ENCODE data around the gene ZFPL1.

ZFPL1 gene

GRCh38 chr11:65102142-65103095 is 18.4 kb downstream of the ZFPL1 start:
- TF ChIP-seq ISL1 (CRISPR knock-in tag; IDR thresholded peaks at IDR 0.05) (0 out of 2 replicates have a peak, but pooled peaks have one; percentile 10), ZFP30 (CRISPR knock-in tag; IDR thresholded peaks at IDR 0.05) (no peak)
- ATAC-seq: no peak; the same call in 2 of the 3 replicates

GRCh38 chr11:65103476-65103875 is 19.5 kb downstream of the ZFPL1 start:
- TF ChIP-seq ISL1 (CRISPR knock-in tag; IDR thresholded peaks at IDR 0.05) (no peak), PATZ1 (CRISPR knock-in tag; IDR thresholded peaks at IDR 0.05; ENCODE audit: borderline replicate concordance) (no peak), ZC3H10 (CRISPR knock-in tag; IDR thresholded peaks at IDR 0.05) (no peak)
- ATAC-seq: no peak

GRCh38 chr11:65104628-65105027 is 20.6 kb downstream of the ZFPL1 start:
- ATAC-seq: no peak
- TF ChIP-seq ISL1 (CRISPR knock-in tag; IDR thresholded peaks at IDR 0.05) (no peak), CSDC2 (CRISPR knock-in tag; IDR thresholded peaks at IDR 0.05) (no peak), TCF4 (CRISPR knock-in tag; IDR thresholded peaks at IDR 0.05; ENCODE audit: borderline replicate concordance) (no peak), RARB (CRISPR knock-in tag; IDR thresholded peaks at IDR 0.05) (no peak), ARNTL (CRISPR knock-in tag; IDR thresholded peaks at IDR 0.05; ENCODE audit: borderline replicate concordance, low read depth) (no peak), PPARA (CRISPR knock-in tag; IDR thresholded peaks at IDR 0.05; ENCODE audit: borderline replicate concordance) (no peak), ZNF70 (CRISPR knock-in tag; IDR thresholded peaks at IDR 0.05) (no peak), ZFP30 (CRISPR knock-in tag; IDR thresholded peaks at IDR 0.05) (no peak), SNAI2 (CRISPR knock-in tag; IDR thresholded peaks at IDR 0.05) (no peak), ZC3H10 (CRISPR knock-in tag; IDR thresholded peaks at IDR 0.05) (no peak), ZNF8 (CRISPR knock-in tag; IDR thresholded peaks at IDR 0.05) (no peak)

DNA sequence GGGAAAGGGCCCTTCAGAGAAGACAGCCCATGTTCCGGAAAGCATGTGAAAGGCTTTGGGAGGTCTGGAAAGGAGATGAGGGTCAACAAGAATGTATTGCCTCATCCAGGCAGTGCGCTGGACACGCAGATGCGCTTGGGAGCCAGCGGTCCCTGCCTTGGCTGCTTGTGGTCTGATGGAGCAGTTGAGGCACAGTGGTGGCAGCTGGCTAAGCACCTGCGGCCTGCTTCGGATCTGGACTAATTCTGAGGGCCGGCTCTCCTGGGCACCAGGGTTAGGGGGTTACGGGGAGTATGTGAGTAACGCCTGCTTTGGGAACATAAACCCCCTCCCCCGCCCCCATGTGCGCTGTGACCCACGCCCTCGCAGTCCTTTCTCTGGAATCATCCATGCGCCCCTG is 23.1 kb downstream of the ZFPL1 start:
- TF ChIP-seq BACH2 (CRISPR knock-in tag; IDR thresholded peaks at IDR 0.05; ENCODE audit: borderline replicate concordance) (no peak), ZNF70 (CRISPR knock-in tag; IDR thresholded peaks at IDR 0.05) (no peak), TOX (CRISPR knock-in tag; IDR thresholded peaks at IDR 0.05; ENCODE audit: borderline replicate concordance) (no peak), ZC3H10 (CRISPR knock-in tag; IDR thresholded peaks at IDR 0.05) (no peak), RARB (CRISPR knock-in tag; IDR thresholded peaks at IDR 0.05) (no peak), ZNF565 (CRISPR knock-in tag; conservative IDR thresholded peaks at IDR 0.05; ENCODE audit: low read depth) (no peak), ZNF8 (CRISPR knock-in tag; IDR thresholded peaks at IDR 0.05) (no peak), ZFP30 (CRISPR knock-in tag; IDR thresholded peaks at IDR 0.05) (no peak), TCF4 (CRISPR knock-in tag; IDR thresholded peaks at IDR 0.05; ENCODE audit: borderline replicate concordance) (no peak), ZFP3 (CRISPR knock-in tag; IDR thresholded peaks at IDR 0.05) (no peak), OSR1 (CRISPR knock-in tag; IDR thresholded peaks at IDR 0.05) (no peak), POU6F1 (CRISPR knock-in tag; IDR thresholded peaks at IDR 0.05; ENCODE audit: borderline replicate concordance, low read depth) (no peak), ISL1 (CRISPR knock-in tag; IDR thresholded peaks at IDR 0.05) (no peak), CSDC2 (CRISPR knock-in tag; IDR thresholded peaks at IDR 0.05) (no peak), ESRRG (CRISPR knock-in tag; IDR thresholded peaks at IDR 0.05) (no peak), SNAI2 (CRISPR knock-in tag; IDR thresholded peaks at IDR 0.05) (no peak), TSHZ2 (CRISPR knock-in tag; IDR thresholded peaks at IDR 0.05) (no peak)
- TF ChIP-seq, protein P1, sequence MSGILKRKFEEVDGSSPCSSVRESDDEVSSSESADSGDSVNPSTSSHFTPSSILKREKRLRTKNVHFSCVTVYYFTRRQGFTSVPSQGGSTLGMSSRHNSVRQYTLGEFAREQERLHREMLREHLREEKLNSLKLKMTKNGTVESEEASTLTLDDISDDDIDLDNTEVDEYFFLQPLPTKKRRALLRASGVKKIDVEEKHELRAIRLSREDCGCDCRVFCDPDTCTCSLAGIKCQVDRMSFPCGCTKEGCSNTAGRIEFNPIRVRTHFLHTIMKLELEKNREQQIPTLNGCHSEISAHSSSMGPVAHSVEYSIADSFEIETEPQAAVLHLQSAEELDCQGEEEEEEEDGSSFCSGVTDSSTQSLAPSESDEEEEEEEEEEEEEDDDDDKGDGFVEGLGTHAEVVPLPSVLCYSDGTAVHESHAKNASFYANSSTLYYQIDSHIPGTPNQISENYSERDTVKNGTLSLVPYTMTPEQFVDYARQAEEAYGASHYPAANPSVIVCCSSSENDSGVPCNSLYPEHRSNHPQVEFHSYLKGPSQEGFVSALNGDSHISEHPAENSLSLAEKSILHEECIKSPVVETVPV (CRISPR knock-in tag; IDR thresholded peaks at IDR 0.05): no peak
- no peak for ATAC-seq
